IMR-90 (cell line): Measurements from ENCODE around the gene GCKR. TPM values are rescaled to one million over a fixed set of nuclear protein-coding genes. Genes with fewer than 3 reads are reported as not detected.

Experiments used
- ATAC-seq: fragments of 200-7000 bp; cut with Tn5 transposase; 2 replicates; pipeline ENCODE4 v1.9.1; 2020; ENCODE audit warnings: low read depth, mild to moderate bottlenecking, moderate library complexity
- BruUV-seq: library from RNA; stranded (reverse); fragments of 400-500 nt; replicated peaks from 2 replicates; lab custom pipeline; 2021; lab: Mats Ljungman, UMichigan
- CTCF ChIA-PET: fragments of 300-600 bp; formaldehyde crosslinking; extraction: SDS; loops from one replicate; lab custom pipeline; 2021; ENCODE audit warnings: antibody characterized with exemption; lab: Yijun Ruan, JAX
- POLR2A ChIA-PET: fragments of 300-600 bp; sonication (Branson Sonifier 250); formaldehyde crosslinking; loops from one replicate; lab custom pipeline; 2022; ENCODE audit warnings: antibody characterized with exemption; ENCODE audit not compliant: unreplicated experiment; lab: Charles Lee
- DNase-seq: peaks from one replicate; pipeline ENCODE4 v3.0.0; 2013
- H2AFZ ChIP-seq: replicated peaks from 2 replicates; pipeline ENCODE3; 2013; ENCODE audit warnings: low read length, mild to moderate bottlenecking; ENCODE audit not compliant: poor library complexity
- H2AK5ac ChIP-seq: 2 replicates; pipeline ENCODE4 v1.6.1; 2013; ENCODE audit warnings: low read depth, low read length, inconsistent platforms
- H2AK9ac ChIP-seq: replicated peaks from 2 replicates; pipeline ENCODE3; 2013; ENCODE audit warnings: mild to moderate bottlenecking, low read depth, low read length, moderate library complexity; ENCODE audit not compliant: poor library complexity
- H2BK120ac ChIP-seq: 2 replicates; pipeline ENCODE4 v1.6.1; 2013; ENCODE audit warnings: low read depth, low read length, inconsistent platforms
- H2BK15ac ChIP-seq: 3 replicates; pipeline ENCODE4 v1.6.1; 2013; ENCODE audit warnings: low read depth, low read length, inconsistent platforms
- H2BK20ac ChIP-seq: 2 replicates; pipeline ENCODE4 v1.6.1; 2013; ENCODE audit warnings: low read depth, mild to moderate bottlenecking, inconsistent platforms, low read length, moderate library complexity
- H2BK5ac ChIP-seq: 2 replicates; pipeline ENCODE4 v1.6.1; 2013; ENCODE audit warnings: mild to moderate bottlenecking, low read depth, low read length, inconsistent platforms; ENCODE audit not compliant: poor library complexity, severe bottlenecking
- H3K14ac ChIP-seq: replicated peaks from 2 replicates; pipeline ENCODE4 v1.6.1; 2013; ENCODE audit warnings: low read depth, low read length, inconsistent platforms
- H3K18ac ChIP-seq: 2 replicates; pipeline ENCODE4 v1.6.1; 2013; ENCODE audit warnings: low read depth, low read length, control low read depth
- H3K23ac ChIP-seq: 2 replicates; pipeline ENCODE4 v1.6.1; 2013; ENCODE audit warnings: low read depth, low read length, inconsistent platforms
- H3K27ac ChIP-seq: 2 replicates; pipeline ENCODE4 v1.5.1; 2013; ENCODE audit warnings: mild to moderate bottlenecking, control low read depth, low read length; ENCODE audit not compliant: insufficient read depth
- H3K27me3 ChIP-seq: 2 replicates; pipeline ENCODE4 v1.6.1; 2013; ENCODE audit warnings: low read length; ENCODE audit not compliant: control insufficient read depth, insufficient read depth
- H3K36me3 ChIP-seq: 2 replicates; pipeline ENCODE4 v1.6.1; 2013; ENCODE audit warnings: low read length, mixed read lengths; ENCODE audit not compliant: control insufficient read depth, insufficient read depth
- H3K4ac ChIP-seq: 2 replicates; pipeline ENCODE4 v1.6.1; 2013; ENCODE audit warnings: low read depth, low read length, inconsistent platforms
- H3K4me1 ChIP-seq: 2 replicates; pipeline ENCODE4 v1.6.1; 2013; ENCODE audit warnings: low read length, mixed read lengths; ENCODE audit not compliant: control insufficient read depth, insufficient read depth
- H3K4me2 ChIP-seq: 2 replicates; pipeline ENCODE4 v1.6.1; 2013; ENCODE audit warnings: low read depth, mild to moderate bottlenecking, control low read depth, low read length, moderate library complexity
- H3K4me3 ChIP-seq: 2 replicates; pipeline ENCODE4 v1.5.1; 2013; ENCODE audit warnings: low read depth, mild to moderate bottlenecking, control low read depth, low read length, moderate library complexity; ENCODE audit not compliant: insufficient read depth
- H3K56ac ChIP-seq: 2 replicates; pipeline ENCODE4 v1.6.1; 2013; ENCODE audit warnings: low read length, inconsistent platforms; ENCODE audit not compliant: insufficient read depth; ENCODE audit errors: extremely low read depth
- H3K79me1 ChIP-seq, 2 experiments: 2 replicates each; pipeline ENCODE4 v1.6.1; 2013; ENCODE audit warnings: low read length in 2 of 2, inconsistent platforms in 1 of 2, low read depth in 1 of 2
- H3K9ac ChIP-seq: 2 replicates; pipeline ENCODE4 v1.6.1; 2013; ENCODE audit warnings: low read depth, low read length, control low read depth
- H3K9me1 ChIP-seq: 2 replicates; pipeline ENCODE4 v1.6.1; 2013; ENCODE audit warnings: low read length, inconsistent platforms; ENCODE audit not compliant: insufficient read depth
- H3K9me3 ChIP-seq: 2 replicates; pipeline ENCODE4 v1.6.1; 2013; ENCODE audit warnings: low read length; ENCODE audit not compliant: control insufficient read depth, insufficient read depth
- H4K20me1 ChIP-seq: 2 replicates; pipeline ENCODE4 v1.6.1; 2013; ENCODE audit warnings: low read length, inconsistent platforms; ENCODE audit not compliant: insufficient read depth
- H4K5ac ChIP-seq: 2 replicates; pipeline ENCODE4 v1.6.1; 2013; ENCODE audit warnings: mild to moderate bottlenecking, low read depth, low read length, control low read depth
- H4K8ac ChIP-seq, 2 experiments: 2 replicates each; pipeline ENCODE4 v1.6.1; 2013; ENCODE audit warnings: low read depth in 2 of 2, low read length in 2 of 2, control low read depth in 1 of 2, inconsistent platforms in 1 of 2
- H4K91ac ChIP-seq: 2 replicates; pipeline ENCODE4 v1.6.1; 2013; ENCODE audit warnings: low read depth, low read length, inconsistent platforms; ENCODE audit not compliant: insufficient read depth
- CEBPB ChIP-seq: IDR thresholded peaks from 2 replicates; pipeline ENCODE4 v1.6.1; 2012; ENCODE audit warnings: low read depth, low read length, improper control_type of control experiment
- ELK1 ChIP-seq: fragments of 150-350 bp; IDR thresholded peaks from 2 replicates; pipeline ENCODE4 v1.6.1; 2016; ENCODE audit warnings: low read depth, mild to moderate bottlenecking, low read length, moderate library complexity, borderline replicate concordance
- MAZ ChIP-seq: IDR thresholded peaks from 2 replicates; pipeline ENCODE4 v1.6.1; 2012; ENCODE audit warnings: low read depth, mild to moderate bottlenecking, low read length, improper control_type of control experiment, moderate library complexity, borderline replicate concordance
- RCOR1 ChIP-seq: IDR thresholded peaks from 2 replicates; pipeline ENCODE4 v1.6.1; 2012; ENCODE audit warnings: mild to moderate bottlenecking, low read length, improper control_type of control experiment; ENCODE audit not compliant: insufficient replicate concordance
- RFX5 ChIP-seq: IDR thresholded peaks from 2 replicates; pipeline ENCODE4 v1.8.0; 2012; ENCODE audit warnings: low read depth, mild to moderate bottlenecking, low read length, moderate library complexity
- WGBS, 2 experiments: methylation state at CpG; one replicate each; pipeline versions ENCODE4 v1.1.5 to v1.1.7; 2013; ENCODE audit warnings: missing lambda C conversion rate in 2 of 2; ENCODE audit not compliant: insufficient read length in 1 of 2; ENCODE audit errors: extremely low coverage in 2 of 2; 5-methylcytosine and 5-hydroxymethylcytosine counted together
- dilution Hi-C: fragments of 300-500 bp; cut with HindIII; formaldehyde crosslinking; loops from one replicate; pipeline ENCODE4 v1.14.3; 2018; ENCODE audit warnings: low sequenced_read_pairs; ENCODE audit not compliant: unreplicated experiment
- in situ Hi-C: fragments of 300-500 bp; cut with MboI; formaldehyde crosslinking; loops from 3 replicates; pipeline ENCODE4 v1.14.3; 2019; ENCODE audit warnings: low sequenced_read_pairs, inconsistent platforms, mixed read lengths
- intact Hi-C: fragments of 100-400 bp; cut with micrococcal nuclease; formaldehyde crosslinking; loops from 2 replicates; pipeline ENCODE4 v1.10.0; 2022
- polyA plus RNA-seq, 3 experiments: library from polyadenylated mRNA; depleted of rRNA; stranded (reverse); fragments of >200 nt; gene quantifications; 2 replicates each; pipeline ENCODE4 v1.2.3, GENCODE V29; 2012; ENCODE audit warnings: low replicate concordance in 1 of 3
- total RNA-seq: library from RNA; depleted of rRNA; stranded (reverse); fragments of >200 nt; gene quantifications from 2 replicates; pipeline ENCODE4 v1.2.3, GENCODE V29; 2012

GCKR gene
- total and polyA plus RNA-seq, 2 of the 4 experiments (the other 2 are of a cell fraction) = under 0.01 to 0.41 TPM

- TF ChIP-seq RFX5 (no peak), CEBPB (no peak), MAZ (no peak), ELK1 (no peak), RCOR1 (no peak)
- no peak overlapping the region for H3K56ac ChIP-seq
- no peak overlapping the region for H2BK15ac ChIP-seq
- no peaks in the 10 kb centered on the region for H3K4me1 ChIP-seq
- ChIA-PET POLR2A (no interaction called here), CTCF (no interaction called here)
- H2BK120ac ChIP-seq = no peak overlapping the region
- H3K4ac ChIP-seq = no peak overlapping the region
- no peak overlapping the region for H2BK5ac ChIP-seq
- no TSS peak for BruUV-seq
- DNase-seq (no peak), ATAC-seq (no peak)
- no peaks in the 10 kb centered on the region for H3K36me3 ChIP-seq
- no peak overlapping the region for H4K5ac ChIP-seq
- no peak overlapping the region for H2AFZ ChIP-seq
- no peaks in the 10 kb centered on the region for H3K9me1 ChIP-seq
- H3K27me3 ChIP-seq = no peaks in the 10 kb centered on the region; the same call in 1 of the 2 replicates
- intact Hi-C loops (no loop called here), dilution Hi-C loops (no loop called here), in situ Hi-C loops (no loop called here)
- H3K27ac ChIP-seq = no peak overlapping the region
- H3K79me1 ChIP-seq = no peaks in the 10 kb centered on the region
- H3K18ac ChIP-seq = no peak overlapping the region
- no peak overlapping the region for H2AK5ac ChIP-seq
- no peak overlapping the region for H4K8ac ChIP-seq
- H2AK9ac ChIP-seq = no peak overlapping the region
- no peak overlapping the region for H3K14ac ChIP-seq
- no peak overlapping the region for H2BK20ac ChIP-seq
- no peak overlapping the region for H3K9ac ChIP-seq
- no peak overlapping the region for H3K4me3 ChIP-seq
- H3K9me3 ChIP-seq = no peaks in the 10 kb centered on the region
- no CpG with 5 or more reads among the region's 1 CpG for WGBS, 2 experiments
- no peak overlapping the region for H3K23ac ChIP-seq
- H4K20me1 ChIP-seq = no peaks in the 10 kb centered on the region
- no peak overlapping the region for H4K91ac ChIP-seq
- H3K4me2 ChIP-seq = no peak overlapping the region
These were observed 54.9 kb downstream of the GCKR start for GRCh38 chr2:27551514-27551913.
